CD4-positive, alpha-beta T cell (primary cell): ENCODE data around the gene KLF13. TPM values are rescaled to one million over a fixed set of nuclear protein-coding genes. Genes with fewer than 3 reads are reported as not detected.

Experiments
- ATAC-seq: fragments of 200-7000 bp; cut with Tn5 transposase; one replicate; pipeline ENCODE4 v1.10.0; 2022; ENCODE audit warnings: mild to moderate bottlenecking; ENCODE audit not compliant: poor library complexity
- CTCF ChIA-PET: fragments of 350-600 bp; sonication (Branson Sonifier 250); formaldehyde crosslinking; loops from one replicate; lab custom pipeline; 2021; ENCODE audit warnings: antibody characterized with exemption, inconsistent platforms; lab: Charles Lee
- POLR2A ChIA-PET: fragments of 350-600 bp; sonication (Branson Sonifier 250); formaldehyde crosslinking; loops from one replicate; lab custom pipeline; 2021; ENCODE audit warnings: antibody characterized with exemption, inconsistent platforms; lab: Charles Lee
- DNase-seq, 14 experiments: peaks; one replicate each; pipeline ENCODE4 v3.0.0-alpha.2; 2013 to 2020; ENCODE audit warnings: mixed read lengths in 2 of 14
- H3K27ac ChIP-seq, 2 donors: one replicate each; pipeline versions ENCODE4 v1.5.1 to v1.7.0; 2013; ENCODE audit warnings: low read length in 2 of 2, low read depth in 1 of 2, mild to moderate bottlenecking in 1 of 2
- H3K27me3 ChIP-seq, 2 experiments: 1 replicate in 1 of 2; 2 replicates in 1 of 2; pipeline versions ENCODE4 v1.6.1 to v1.7.0; 2013; ENCODE audit warnings: low read length in 2 of 2, control low read depth in 1 of 2, mild to moderate bottlenecking in 1 of 2, moderate library complexity in 1 of 2; ENCODE audit not compliant: insufficient read depth in 2 of 2, control insufficient read depth in 1 of 2
- H3K36me3 ChIP-seq: one replicate; pipeline ENCODE4 v1.6.1; 2013; ENCODE audit warnings: low read length, control low read depth; ENCODE audit not compliant: insufficient read depth
- H3K4me1 ChIP-seq: one replicate; pipeline ENCODE4 v1.6.1; 2013; ENCODE audit warnings: low read length, control low read depth; ENCODE audit not compliant: insufficient read depth
- H3K4me3 ChIP-seq: one replicate; pipeline ENCODE4 v1.5.1; 2013; ENCODE audit warnings: mild to moderate bottlenecking, low read length, moderate library complexity
- H3K9me3 ChIP-seq, 2 experiments: 1 replicate in 1 of 2; 2 replicates in 1 of 2; pipeline versions ENCODE4 v1.6.1 to v1.7.0; 2013; ENCODE audit warnings: low read length in 2 of 2, mild to moderate bottlenecking in 2 of 2, control low read depth in 1 of 2, moderate library complexity in 1 of 2; ENCODE audit not compliant: control insufficient read depth in 1 of 2, insufficient read depth in 1 of 2
- H3K27ac Mint-ChIP-seq: one replicate; pipeline ENCODE4 v1.8.0; 2020; ENCODE audit warnings: mixed read lengths
- H3K27me3 Mint-ChIP-seq: one replicate; pipeline ENCODE4 v1.8.0; 2021; ENCODE audit warnings: mixed read lengths
- H3K36me3 Mint-ChIP-seq: one replicate; pipeline ENCODE4 v1.8.0; 2021; ENCODE audit warnings: low read depth, mixed read lengths
- H3K4me1 Mint-ChIP-seq: one replicate; pipeline ENCODE4 v1.8.0; 2021; ENCODE audit warnings: low read depth, mixed read lengths
- H3K4me3 Mint-ChIP-seq: one replicate; pipeline ENCODE4 v1.8.0; 2020; ENCODE audit warnings: mild to moderate bottlenecking, mixed read lengths
- H3K9me3 Mint-ChIP-seq: one replicate; pipeline ENCODE4 v1.8.0; 2020; ENCODE audit warnings: mixed read lengths
- CTCF ChIP-seq: fragments of 200-600 bp; IDR thresholded peaks from one replicate; pipeline ENCODE4 v1.8.0; 2022; ENCODE audit warnings: antibody characterized with exemption, mild to moderate bottlenecking
- intact Hi-C, 2 experiments: fragments of 100-400 bp; cut with DNase I in 1 of 2; cut with micrococcal nuclease in 1 of 2; formaldehyde crosslinking; loops; one replicate each; pipeline versions ENCODE4 v1.15.1 to v1.9.0; 2023 to 2025; cut with DNase I, micrococcal nuclease
- total RNA-seq, 174 experiments: library from RNA in 2 of 174; stranded (reverse) in 2 of 174; gene quantifications; one replicate each; pipeline ENCODE4 v1.2.3 and lab custom pipeline; 2021 to 2026

Gene KLF13
- total RNA-seq, 2 experiments from 2014 or later, result 284 to 308 TPM

GRCh38 chr15:31371520-31372240 lies 45.0 kb downstream of the KLF13 start:
- H3K4me1 ChIP-seq, result peaks cover 94% of the 10 kb centered on the region
- no peaks in the 10 kb centered on the region for H3K27me3 ChIP-seq
- H3K27me3 Mint-ChIP-seq, result no peaks in the 10 kb centered on the region
- H3K27ac Mint-ChIP-seq, result peak overlapping the region; percentile 68
- H3K36me3 ChIP-seq, result peaks cover 52% of the 10 kb centered on the region
- H3K9me3 ChIP-seq, result no peaks in the 10 kb centered on the region
- ChIA-PET POLR2A (interaction anchor here (0.7 to 1.1 kb wide), 3 partner anchors 8 to 45 kb away, joined by 3 read pairs; partner anchors contain the start of gene KLF13), CTCF (no interaction called here)
- intact Hi-C loops, result no loop called here
- peak overlapping the region in 1 of 2 donors; percentile 48 for H3K27ac ChIP-seq
- no peak for DNase-seq
- peaks cover 3% of the 10 kb centered on the region for H3K9me3 Mint-ChIP-seq
- no peak overlapping the region for H3K4me3 ChIP-seq
- H3K4me1 Mint-ChIP-seq, result peaks cover 86% of the 10 kb centered on the region
- no peak for ATAC-seq
- H3K4me3 Mint-ChIP-seq, result no peak overlapping the region
- peaks cover 81% of the 10 kb centered on the region for H3K36me3 Mint-ChIP-seq
- TF ChIP-seq CTCF, result no peak

GRCh38 chr15:31372635-31373091 lies 46.0 kb downstream of the KLF13 start:
- peaks cover 58% of the 10 kb centered on the region for H3K36me3 ChIP-seq
- H3K27ac Mint-ChIP-seq, result peak overlapping the region; percentile 68

More at GRCh38 chr15:31372635-31373091, 46.0 kb downstream of the KLF13 start:
- H3K4me1 ChIP-seq, result peaks cover 90% of the 10 kb centered on the region
- ATAC-seq, result no peak
- no peak for TF ChIP-seq CTCF
- peaks cover 80% of the 10 kb centered on the region for H3K36me3 Mint-ChIP-seq
- H3K9me3 ChIP-seq, result no peaks in the 10 kb centered on the region
- peaks cover 3% of the 10 kb centered on the region for H3K9me3 Mint-ChIP-seq
- no peak for DNase-seq
- intact Hi-C loops, result no loop called here
- no peak overlapping the region for H3K27ac ChIP-seq
- CTCF ChIA-PET, result no interaction called here
- H3K27me3 Mint-ChIP-seq, result no peaks in the 10 kb centered on the region
- peaks cover 84% of the 10 kb centered on the region for H3K4me1 Mint-ChIP-seq
- H3K27me3 ChIP-seq, result no peaks in the 10 kb centered on the region
- peak overlapping the region; percentile 14 for H3K4me3 Mint-ChIP-seq
- H3K4me3 ChIP-seq, result no peak overlapping the region
- POLR2A ChIA-PET, result interaction anchor here (0.6 to 1.1 kb wide), 4 partner anchors 9 to 46 kb away, joined by 3 read pairs; partner anchors contain the start of gene KLF13
